Tibial nerve (tissue), 4 donors: ENCODE measurements around the gene PLA1A. TPM values are rescaled to one million over a fixed set of nuclear protein-coding genes. Genes with fewer than 3 reads are reported as not detected.
"Not testable (repeated sequence)": the region's sequence is repeated elsewhere in the genome, so short reads cannot be mapped to it uniquely, and the experiment has no call there.

ENCODE experiments used
- DNase-seq, 2 donors: peaks; one replicate each; pipeline ENCODE4 v3.0.0-alpha.2; 2019; ENCODE audit warnings: low spot score in 2 of 2
- H3K27ac ChIP-seq, 4 donors: fragments of 200-600 bp; sonication (generic) in 3 of 4; one replicate each; pipeline ENCODE4 v1.5.1; 2017 to 2019; ENCODE audit warnings: mild to moderate bottlenecking in 1 of 4
- H3K27me3 ChIP-seq, 2 donors: fragments of 200-600 bp; sonication (generic) in 1 of 2; one replicate each; pipeline versions ENCODE4 v1.5.1 to v1.6.0; 2017 to 2019
- H3K36me3 ChIP-seq, 3 donors: fragments of 200-600 bp; sonication (generic); one replicate each; pipeline ENCODE4 v1.5.1; 2018 to 2019
- H3K4me1 ChIP-seq, 4 donors: fragments of 200-600 bp; sonication (generic) in 3 of 4; one replicate each; pipeline ENCODE4 v1.5.1; 2017 to 2019
- H3K4me3 ChIP-seq, 4 donors: fragments of 200-600 bp; sonication (generic) in 3 of 4; one replicate each; pipeline ENCODE4 v1.5.1; 2017 to 2019; ENCODE audit warnings: mild to moderate bottlenecking in 1 of 4, moderate library complexity in 1 of 4
- H3K9me3 ChIP-seq, 4 donors: fragments of 200-600 bp; sonication (generic) in 3 of 4; one replicate each; pipeline ENCODE4 v1.5.1; 2017 to 2019
- EP300 ChIP-seq, 2 donors: sonication (generic); formaldehyde crosslinking; IDR thresholded peaks; one replicate each; pipeline ENCODE4 v1.6.1; 2017; ENCODE audit warnings: antibody characterized with exemption in 2 of 2, mild to moderate bottlenecking in 1 of 2
- POLR2A ChIP-seq, 2 donors: fragments of 450-650 bp; IDR thresholded peaks; one replicate each; pipeline ENCODE4 v1.6.1; 2017; ENCODE audit warnings: antibody characterized with exemption in 2 of 2, mild to moderate bottlenecking in 2 of 2, moderate library complexity in 2 of 2
- WGBS, 2 donors: methylation state at CpG; one replicate each; pipeline ENCODE4 v1.1.5; 2018; 5-methylcytosine and 5-hydroxymethylcytosine counted together
- total RNA-seq, 4 donors: library from RNA; depleted of rRNA; stranded (reverse); fragments of >200 nt; gene quantifications; one replicate each; pipeline ENCODE4 v1.1.0, GENCODE V29; 2016
- TF ChIP-seq, protein P1 (sequence below), 5 experiments: fragments of 200-600 bp in 3 of 5; fragments of 450-650 bp in 2 of 5; sonication (generic) in 3 of 5; IDR thresholded peaks; one replicate each; pipeline ENCODE4 v1.5.1; 2016 to 2019; ENCODE audit warnings: antibody characterized with exemption in 5 of 5, mild to moderate bottlenecking in 3 of 5, moderate library complexity in 2 of 5

The PLA1A gene, protein sequence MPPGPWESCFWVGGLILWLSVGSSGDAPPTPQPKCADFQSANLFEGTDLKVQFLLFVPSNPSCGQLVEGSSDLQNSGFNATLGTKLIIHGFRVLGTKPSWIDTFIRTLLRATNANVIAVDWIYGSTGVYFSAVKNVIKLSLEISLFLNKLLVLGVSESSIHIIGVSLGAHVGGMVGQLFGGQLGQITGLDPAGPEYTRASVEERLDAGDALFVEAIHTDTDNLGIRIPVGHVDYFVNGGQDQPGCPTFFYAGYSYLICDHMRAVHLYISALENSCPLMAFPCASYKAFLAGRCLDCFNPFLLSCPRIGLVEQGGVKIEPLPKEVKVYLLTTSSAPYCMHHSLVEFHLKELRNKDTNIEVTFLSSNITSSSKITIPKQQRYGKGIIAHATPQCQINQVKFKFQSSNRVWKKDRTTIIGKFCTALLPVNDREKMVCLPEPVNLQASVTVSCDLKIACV
- total RNA-seq: 10 to 100 TPM in 1 of 4 donors, 1 to 10 TPM in 2, not detected in 1; 2.5 to 12.0 (median 3.9) TPM

DNA sequence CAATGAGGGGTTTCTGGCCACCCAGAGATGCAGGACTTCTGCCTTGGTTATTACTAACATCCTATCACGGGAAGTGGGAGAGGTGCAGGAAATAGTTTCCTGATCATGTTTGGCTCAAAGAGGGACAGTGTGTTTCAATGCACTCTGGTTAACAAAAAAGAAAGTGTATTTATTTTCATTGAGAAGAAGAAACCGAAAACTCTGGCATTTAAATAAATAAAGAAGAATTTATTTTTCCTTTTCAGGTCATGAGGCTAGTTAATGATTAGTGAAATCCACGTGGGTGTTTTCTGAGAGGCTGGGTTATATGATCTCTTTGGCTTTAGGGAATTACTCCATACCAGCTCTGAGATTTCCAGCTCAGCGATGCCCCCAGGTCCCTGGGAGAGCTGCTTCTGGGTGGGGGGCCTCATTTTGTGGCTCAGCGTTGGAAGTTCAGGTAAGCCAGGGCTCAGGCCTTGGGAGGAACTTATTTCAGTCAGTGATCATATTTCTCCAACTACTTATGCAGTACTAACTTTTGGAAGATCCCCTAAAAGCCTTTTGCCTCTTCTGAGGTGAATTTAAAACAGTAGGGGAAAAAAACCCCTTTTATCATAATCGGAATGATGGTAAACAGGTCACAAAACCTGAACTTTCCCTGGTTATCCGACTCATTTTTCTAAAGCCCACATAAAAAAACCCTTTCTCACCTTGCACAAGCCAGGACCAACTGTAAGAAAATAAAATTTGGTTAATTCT, at the start of gene PLA1A:
Gene PLA1A (plus strand): TSS at position 338 of the 741 bp plus-strand sequence. CDS start 29 bp downstream, at position 367.
- Histone ChIP-seq H3K9me3 (no peaks in the 10 kb centered on the region), H3K4me1 (peaks cover 0 to 22% (median 0%) of the 10 kb centered on the region in 4 donors), H3K27ac (peak within 1 kb of the TSS in 2 of 4 donors; percentile 54 to 58), H3K4me3 (no peak within 1 kb of the TSS), H3K36me3 (no peaks in the 10 kb centered on the region), H3K27me3 (no peaks in the 10 kb centered on the region)
- 42 to 55% methylated on average over 7 of the region's 7 CpGs for WGBS, 2 donors
- TF ChIP-seq EP300 (IDR thresholded peaks at IDR 0.05) (no peak), POLR2A (IDR thresholded peaks at IDR 0.05) (no peak)
- TF ChIP-seq, protein P1, sequence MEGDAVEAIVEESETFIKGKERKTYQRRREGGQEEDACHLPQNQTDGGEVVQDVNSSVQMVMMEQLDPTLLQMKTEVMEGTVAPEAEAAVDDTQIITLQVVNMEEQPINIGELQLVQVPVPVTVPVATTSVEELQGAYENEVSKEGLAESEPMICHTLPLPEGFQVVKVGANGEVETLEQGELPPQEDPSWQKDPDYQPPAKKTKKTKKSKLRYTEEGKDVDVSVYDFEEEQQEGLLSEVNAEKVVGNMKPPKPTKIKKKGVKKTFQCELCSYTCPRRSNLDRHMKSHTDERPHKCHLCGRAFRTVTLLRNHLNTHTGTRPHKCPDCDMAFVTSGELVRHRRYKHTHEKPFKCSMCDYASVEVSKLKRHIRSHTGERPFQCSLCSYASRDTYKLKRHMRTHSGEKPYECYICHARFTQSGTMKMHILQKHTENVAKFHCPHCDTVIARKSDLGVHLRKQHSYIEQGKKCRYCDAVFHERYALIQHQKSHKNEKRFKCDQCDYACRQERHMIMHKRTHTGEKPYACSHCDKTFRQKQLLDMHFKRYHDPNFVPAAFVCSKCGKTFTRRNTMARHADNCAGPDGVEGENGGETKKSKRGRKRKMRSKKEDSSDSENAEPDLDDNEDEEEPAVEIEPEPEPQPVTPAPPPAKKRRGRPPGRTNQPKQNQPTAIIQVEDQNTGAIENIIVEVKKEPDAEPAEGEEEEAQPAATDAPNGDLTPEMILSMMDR (IDR thresholded peaks at IDR 0.05): no peak
- DNase-seq: no peak

DNA sequence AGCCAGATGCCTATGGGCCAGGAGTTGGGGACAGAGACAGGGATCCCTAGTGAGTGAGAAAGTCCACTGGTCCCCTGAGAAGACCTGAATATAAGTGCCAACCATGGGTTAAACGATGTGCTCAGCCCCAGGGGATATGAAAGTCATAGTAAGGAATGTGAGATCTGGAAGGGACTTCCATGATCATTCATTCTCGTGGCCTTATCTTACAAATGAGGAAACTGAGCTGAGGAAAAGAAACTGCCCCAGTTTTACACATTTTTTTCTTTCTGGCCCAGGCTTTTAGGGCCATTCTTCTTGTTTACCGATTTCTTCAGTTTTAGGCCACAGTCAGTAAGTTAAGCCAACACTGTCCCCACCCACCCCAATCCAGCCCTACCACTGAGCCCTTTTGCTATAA, 49.3 kb upstream of the PLA1A start:
- Histone ChIP-seq H3K27ac (no peak overlapping the region), H3K4me3 (no peak overlapping the region), H3K36me3 (no peaks in the 10 kb centered on the region), H3K4me1 (no peaks in the 10 kb centered on the region), H3K9me3 (no peaks in the 10 kb centered on the region), H3K27me3 (no peaks in the 10 kb centered on the region)
- 56 to 61% methylated on average over 3 of the region's 3 CpGs for WGBS, 2 donors
- TF ChIP-seq POLR2A (IDR thresholded peaks at IDR 0.05) (no peak), EP300 (IDR thresholded peaks at IDR 0.05) (no peak)
- TF ChIP-seq, protein P1 (IDR thresholded peaks at IDR 0.05): no peak
- no peak for DNase-seq

DNA sequence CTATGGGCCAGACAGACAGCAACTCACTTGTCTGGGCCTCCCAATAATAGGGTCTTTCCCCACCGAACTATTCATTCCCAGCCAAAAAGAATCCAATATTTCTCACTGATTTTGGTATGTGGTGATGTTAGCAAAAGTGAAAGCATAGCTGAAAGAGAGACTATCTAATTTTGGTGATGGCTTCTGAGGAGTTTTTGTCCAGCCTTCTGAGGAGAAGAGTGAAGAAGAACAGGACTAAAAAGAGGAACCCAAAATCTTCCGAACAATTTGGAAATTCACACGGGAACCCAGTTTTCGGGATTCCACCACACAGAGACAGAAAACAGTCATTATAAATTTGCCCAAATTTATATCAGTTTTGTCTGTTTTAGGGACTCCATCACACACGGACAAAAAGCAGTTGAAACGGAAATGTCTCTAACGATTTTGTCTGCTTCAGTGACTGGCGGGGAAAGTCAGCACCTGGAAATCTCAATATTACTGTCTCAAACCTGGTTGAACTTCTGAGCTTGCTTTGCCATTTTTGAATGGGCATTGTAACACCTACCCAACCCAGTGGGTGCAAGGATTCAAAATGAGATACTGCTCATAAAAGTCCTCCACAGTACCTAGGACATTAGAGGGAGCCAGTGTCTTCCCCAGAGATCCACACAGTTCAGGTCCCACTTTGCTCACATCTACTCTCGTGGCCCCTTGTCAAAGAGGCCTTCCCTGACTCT, 47.3 kb upstream of the PLA1A start:
- WGBS, 2 donors: 91 to 93% methylated on average over 9 of the region's 9 CpGs
- H3K27ac ChIP-seq: no peak overlapping the region
- no peaks in the 10 kb centered on the region for H3K4me1 ChIP-seq
- no peaks in the 10 kb centered on the region for H3K36me3 ChIP-seq
- no peak for DNase-seq
- TF ChIP-seq, protein P1 (IDR thresholded peaks at IDR 0.05): no peak
- H3K9me3 ChIP-seq: no peaks in the 10 kb centered on the region
- H3K4me3 ChIP-seq: no peak overlapping the region
- H3K27me3 ChIP-seq: no peaks in the 10 kb centered on the region

DNA sequence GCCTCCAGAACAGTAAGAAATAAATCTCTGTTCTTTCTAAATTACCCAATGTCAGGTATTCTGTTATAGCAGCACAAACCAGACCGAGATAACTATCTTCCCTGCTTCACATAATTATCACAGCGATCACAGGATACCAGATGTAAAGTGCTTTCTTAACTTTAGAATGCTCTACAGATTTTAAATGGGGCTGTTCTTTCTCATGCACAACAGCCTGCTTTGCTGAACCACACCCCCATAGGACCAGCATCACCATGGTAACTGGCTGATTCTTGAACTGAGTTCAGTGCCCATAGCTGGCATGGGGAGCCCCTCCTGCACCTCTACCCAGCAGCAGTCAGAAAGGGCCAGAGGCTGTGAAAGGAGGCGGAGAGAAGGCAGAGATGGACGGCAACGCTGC, 46.1 kb upstream of the PLA1A start:
- WGBS, 2 donors: 88 to 89% methylated on average over 4 to 5 of the region's 5 CpGs
- no peak overlapping the region for H3K4me3 ChIP-seq
- H3K36me3 ChIP-seq: no peaks in the 10 kb centered on the region
- TF ChIP-seq, protein P1 (IDR thresholded peaks at IDR 0.05): no peak
- TF ChIP-seq POLR2A (IDR thresholded peaks at IDR 0.05) (no peak), EP300 (IDR thresholded peaks at IDR 0.05) (no peak)
- H3K4me1 ChIP-seq: no peaks in the 10 kb centered on the region
- H3K27ac ChIP-seq: no peak overlapping the region
- H3K27me3 ChIP-seq: no peaks in the 10 kb centered on the region
- DNase-seq: no peak
- no peaks in the 10 kb centered on the region for H3K9me3 ChIP-seq

DNA sequence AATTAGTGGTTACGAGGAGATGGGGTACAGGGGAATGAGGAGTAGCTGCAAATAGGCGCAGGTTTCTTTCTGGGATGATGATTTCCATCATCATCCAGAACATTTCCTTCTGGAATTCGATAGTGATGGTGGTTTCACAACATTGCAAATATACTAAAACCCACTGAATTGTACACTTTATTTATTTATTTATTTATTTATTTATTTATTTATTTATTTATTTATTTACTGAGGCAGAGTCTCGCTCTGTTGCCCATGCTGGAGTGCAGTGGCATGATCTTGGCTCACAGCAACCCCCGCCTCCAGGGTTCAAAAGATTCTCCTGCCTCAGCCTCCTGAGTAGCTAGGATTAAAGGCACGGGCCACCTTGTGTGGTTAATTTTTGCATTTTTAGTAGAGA, 44.8 kb upstream of the PLA1A start:
- not testable (repeated sequence) for H3K4me3 ChIP-seq, H3K36me3 ChIP-seq, H3K27me3 ChIP-seq, DNase-seq, H3K27ac ChIP-seq, H3K4me1 ChIP-seq, H3K9me3 ChIP-seq
- WGBS, 2 donors: 91 to 97% methylated on average over 6 of the region's 6 CpGs
